ENCODE data around the gene TMEM45A.
"Not testable (repeated sequence)": the region's sequence is repeated elsewhere in the genome, so short reads cannot be mapped to it uniquely, and the experiment has no call there.

Gene TMEM45A, protein sequence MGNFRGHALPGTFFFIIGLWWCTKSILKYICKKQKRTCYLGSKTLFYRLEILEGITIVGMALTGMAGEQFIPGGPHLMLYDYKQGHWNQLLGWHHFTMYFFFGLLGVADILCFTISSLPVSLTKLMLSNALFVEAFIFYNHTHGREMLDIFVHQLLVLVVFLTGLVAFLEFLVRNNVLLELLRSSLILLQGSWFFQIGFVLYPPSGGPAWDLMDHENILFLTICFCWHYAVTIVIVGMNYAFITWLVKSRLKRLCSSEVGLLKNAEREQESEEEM
- total RNA-seq, result 0 to 0.24 (median 0.03) reads per million in 9 experiments

DNA sequence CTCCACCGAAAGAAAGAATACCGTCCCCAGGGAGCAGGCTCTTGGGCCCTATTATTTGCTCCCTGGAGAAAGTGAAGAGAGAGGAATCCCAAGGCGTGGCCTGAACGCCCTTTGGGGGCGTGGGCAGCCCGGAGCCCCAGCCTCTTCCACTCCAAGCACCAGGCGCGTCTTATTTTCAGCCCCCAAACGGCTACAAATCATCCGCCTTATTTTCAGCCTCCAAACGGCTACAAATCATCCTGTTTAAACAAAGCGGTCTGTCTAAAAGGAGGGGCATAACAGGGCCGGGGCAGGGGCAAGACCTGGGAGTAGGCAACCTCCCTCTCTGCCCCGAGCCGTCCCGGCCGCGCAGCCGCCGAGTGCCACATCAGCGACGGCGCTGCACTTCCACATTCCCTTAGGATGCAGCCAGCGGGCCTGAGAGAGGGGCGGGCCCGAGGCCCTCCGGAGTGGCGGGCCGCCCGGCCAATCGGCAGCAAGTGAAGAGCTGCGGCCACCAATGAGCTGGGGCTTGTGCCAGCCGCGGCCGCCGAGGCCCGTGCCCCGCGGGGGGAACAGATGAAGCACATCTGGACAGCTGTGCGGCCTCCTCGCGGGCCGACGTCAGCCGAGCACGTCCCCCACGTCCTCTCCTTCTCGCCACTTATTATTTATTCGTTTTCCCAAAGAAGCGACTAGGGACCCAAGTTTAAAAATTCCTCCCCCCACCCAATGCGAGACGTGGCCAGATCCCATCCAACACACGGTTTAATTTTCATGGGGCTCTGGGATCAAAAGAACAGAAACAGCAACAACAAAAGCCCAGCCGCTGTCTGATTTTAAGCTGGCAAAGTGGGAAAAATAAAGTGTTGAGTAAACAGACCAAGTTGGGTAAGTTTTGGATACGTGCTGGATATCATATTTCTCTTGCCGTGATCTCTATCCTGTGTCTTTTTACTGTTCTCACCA, at the start of gene TMEM45A:
Gene TMEM45A, plus strand, starts transcription at position 561 of the 948 bp plus-strand sequence. CDS start 62,593 bp downstream, outside the sequence.
- ATAC-seq (replicated peaks), result peak; percentile 97
- Mint-ChIP-seq H3K27me3 (peaks cover 9 to 20% of the 10 kb centered on the region in 2 donors), H3K36me3 (ENCODE audit: insufficient read depth) (no peaks in the 10 kb centered on the region), H3K27ac (peak within 1 kb of the TSS; percentile 58 to 72), H3K9me3 (no peaks in the 10 kb centered on the region), H3K4me3 (peak within 1 kb of the TSS; percentile 78 to 84), H3K4me1 (ENCODE audit: low read depth in 2 of 2) (peaks cover 0 to 9% of the 10 kb centered on the region in 2 donors)
- DNase-seq, result peak; percentile 59 to 77 (median 73)

DNA sequence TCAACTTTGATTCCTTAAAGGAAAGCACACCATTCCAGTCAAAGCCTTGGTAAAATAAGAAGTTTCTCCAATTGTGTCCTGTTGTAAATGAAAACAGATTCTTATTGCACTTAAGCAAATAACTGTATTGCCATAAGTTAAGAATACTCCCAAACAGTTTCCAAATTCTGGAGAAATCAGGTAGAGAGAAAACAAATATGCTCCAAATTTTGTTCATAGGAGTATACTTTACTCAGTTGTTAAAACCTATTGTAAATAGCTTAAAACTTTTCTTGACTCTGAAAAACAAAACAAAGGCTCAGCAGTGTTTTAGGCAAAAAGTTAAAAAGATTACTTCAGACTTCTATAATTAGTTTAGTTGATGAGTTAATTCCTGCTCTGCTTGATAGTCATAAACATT, 48.7 kb upstream of the TMEM45A start:
- H3K4me1 Mint-ChIP-seq (ENCODE audit: low read depth in 2 of 2), result peaks cover 0 to 7% of the 10 kb centered on the region in 2 donors
- ATAC-seq (replicated peaks) (no peak), DNase-seq (no peak)
- no peaks in the 10 kb centered on the region for H3K36me3 Mint-ChIP-seq (ENCODE audit: insufficient read depth)
- H3K4me3 Mint-ChIP-seq, result no peak overlapping the region
- no peaks in the 10 kb centered on the region for H3K27me3 Mint-ChIP-seq
- H3K9me3 Mint-ChIP-seq, result no peaks in the 10 kb centered on the region
- no peak overlapping the region for H3K27ac Mint-ChIP-seq

DNA sequence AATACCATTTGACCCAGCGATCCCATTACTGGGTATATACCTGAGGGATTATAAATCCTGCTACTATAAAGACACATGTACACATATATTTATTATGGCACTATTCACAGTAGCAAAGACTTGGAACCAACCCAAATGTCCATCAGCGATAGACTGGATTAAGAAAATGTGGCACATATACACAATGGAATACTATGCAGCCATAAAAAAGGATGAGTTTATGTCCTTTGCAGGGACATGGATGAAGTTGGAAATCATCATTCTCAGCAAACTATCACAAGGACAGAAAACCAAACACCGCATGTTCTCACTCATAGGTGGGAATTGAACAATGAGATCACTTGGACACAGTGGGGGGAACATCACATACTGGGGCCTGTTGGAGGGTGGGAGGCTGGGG, 45.4 kb upstream of the TMEM45A start:
- not testable (repeated sequence) for H3K4me3 Mint-ChIP-seq; H3K27me3 Mint-ChIP-seq; ATAC-seq (replicated peaks); DNase-seq; H3K9me3 Mint-ChIP-seq; H3K4me1 Mint-ChIP-seq (ENCODE audit: low read depth in 2 of 2); H3K27ac Mint-ChIP-seq; H3K36me3 Mint-ChIP-seq (ENCODE audit: insufficient read depth)

DNA sequence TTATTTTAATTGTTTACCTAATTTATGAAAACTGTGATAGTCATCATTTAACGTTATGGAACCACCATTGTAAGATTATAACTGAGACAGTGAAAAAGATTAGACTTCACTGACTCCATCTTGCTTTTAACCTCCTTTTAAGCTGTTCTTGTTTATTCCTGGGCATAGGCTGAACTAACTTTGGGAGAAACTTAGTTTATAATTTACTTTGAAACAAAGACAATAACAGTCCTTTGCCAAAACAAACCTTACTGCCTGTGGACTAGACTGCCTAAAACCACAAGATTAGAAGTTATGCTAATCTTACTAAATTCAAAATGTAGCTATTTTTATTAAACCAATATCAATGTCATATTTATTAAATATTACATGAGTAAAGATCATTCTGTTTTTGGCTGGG, 44.3 kb upstream of the TMEM45A start:
- Mint-ChIP-seq H3K9me3 (no peaks in the 10 kb centered on the region), H3K4me3 (no peak overlapping the region), H3K36me3 (ENCODE audit: insufficient read depth) (no peaks in the 10 kb centered on the region), H3K27me3 (no peaks in the 10 kb centered on the region), H3K27ac (no peak overlapping the region), H3K4me1 (ENCODE audit: low read depth in 2 of 2) (no peaks in the 10 kb centered on the region)
- DNase-seq (no peak), ATAC-seq (replicated peaks) (no peak)

DNA sequence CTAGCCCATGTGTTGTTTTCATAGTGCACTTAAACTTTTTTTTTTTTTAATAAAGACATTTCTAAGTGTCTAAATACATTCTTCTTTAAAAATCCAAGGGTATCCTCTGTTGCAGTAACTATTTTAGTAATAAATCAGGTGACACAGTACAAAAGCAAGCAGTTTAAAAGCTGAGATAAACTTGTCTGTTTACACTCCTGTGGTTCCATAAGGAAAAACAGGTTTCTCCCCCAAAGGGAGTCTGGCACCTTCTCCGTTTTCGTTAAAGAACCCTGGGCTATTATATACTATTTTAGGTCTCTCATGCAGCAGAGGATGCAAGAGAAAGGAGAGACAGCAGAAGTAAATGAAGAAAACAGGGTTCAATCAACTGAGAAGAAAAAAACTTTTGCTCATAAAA, 43.2 kb upstream of the TMEM45A start:
- H3K27me3 Mint-ChIP-seq, result no peaks in the 10 kb centered on the region
- H3K36me3 Mint-ChIP-seq (ENCODE audit: insufficient read depth), result no peaks in the 10 kb centered on the region
- H3K4me3 Mint-ChIP-seq, result no peak overlapping the region
- no peaks in the 10 kb centered on the region for H3K4me1 Mint-ChIP-seq (ENCODE audit: low read depth in 2 of 2)
- no peaks in the 10 kb centered on the region for H3K9me3 Mint-ChIP-seq
- DNase-seq, result no peak
- no peak overlapping the region for H3K27ac Mint-ChIP-seq
- ATAC-seq (replicated peaks), result no peak

DNA sequence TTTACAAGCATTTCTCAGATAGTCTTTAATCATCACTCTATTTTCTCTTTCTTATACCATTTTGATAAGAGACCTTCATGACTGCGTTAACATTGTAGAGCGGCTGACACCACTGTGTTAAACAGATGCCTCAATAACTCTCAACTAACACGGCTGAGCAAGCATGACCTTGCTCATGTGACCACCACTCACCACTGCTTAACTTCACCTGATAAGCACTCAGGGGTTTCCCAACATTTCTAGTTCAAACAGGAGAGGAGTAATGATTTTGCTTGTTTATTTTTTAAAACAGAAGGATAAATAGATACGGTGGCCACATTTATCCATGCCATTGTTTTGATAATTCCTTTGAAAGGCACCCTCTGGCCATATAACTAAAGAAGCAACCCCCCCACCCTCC, 37.7 kb upstream of the TMEM45A start:
- Mint-ChIP-seq H3K27ac (no peak overlapping the region), H3K27me3 (no peaks in the 10 kb centered on the region), H3K36me3 (ENCODE audit: insufficient read depth) (no peaks in the 10 kb centered on the region), H3K4me3 (no peak overlapping the region), H3K4me1 (ENCODE audit: low read depth in 2 of 2) (no peaks in the 10 kb centered on the region), H3K9me3 (no peaks in the 10 kb centered on the region)
- no peak for ATAC-seq (replicated peaks)
- no peak for DNase-seq

DNA sequence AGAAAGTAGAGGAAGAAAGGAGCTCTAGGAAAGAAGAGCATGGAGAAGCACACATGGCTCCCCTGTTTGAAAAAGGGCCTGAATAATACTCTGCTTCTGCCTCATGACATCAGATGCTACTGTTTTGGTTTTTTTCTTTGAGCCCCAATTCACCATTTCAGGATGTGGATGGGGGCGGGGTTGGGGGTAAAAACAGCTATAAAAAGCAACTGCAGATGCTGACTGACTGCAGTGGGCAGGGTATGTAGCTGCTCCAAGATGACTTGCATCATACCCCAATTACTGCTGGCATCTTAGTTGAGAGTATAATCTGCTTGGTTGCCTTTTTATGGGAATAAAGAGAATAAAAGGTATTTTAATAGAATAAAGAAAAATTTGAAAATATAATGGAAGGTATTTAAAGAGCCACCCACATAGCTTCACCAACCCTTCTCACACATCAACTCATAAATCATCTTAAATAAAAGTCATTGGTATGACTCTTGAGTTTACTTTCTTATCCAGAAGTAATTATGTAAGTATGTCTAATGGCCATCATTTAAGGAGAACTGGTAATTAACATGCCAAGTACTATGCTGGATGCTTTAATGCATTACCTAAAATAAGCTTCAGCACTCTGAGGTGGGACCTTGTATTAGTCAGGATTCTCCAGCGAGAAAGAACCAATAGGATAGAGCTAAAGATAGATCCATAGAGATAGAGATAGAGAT, 36.4 kb upstream of the TMEM45A start:
- ATAC-seq (replicated peaks) (no peak), DNase-seq (no peak)
- no peaks in the 10 kb centered on the region for H3K27me3 Mint-ChIP-seq
- H3K9me3 Mint-ChIP-seq, result no peaks in the 10 kb centered on the region
- H3K4me1 Mint-ChIP-seq (ENCODE audit: low read depth in 2 of 2), result no peaks in the 10 kb centered on the region
- no peak overlapping the region for H3K4me3 Mint-ChIP-seq
- H3K27ac Mint-ChIP-seq, result no peak overlapping the region
- no peaks in the 10 kb centered on the region for H3K36me3 Mint-ChIP-seq (ENCODE audit: insufficient read depth)

DNA sequence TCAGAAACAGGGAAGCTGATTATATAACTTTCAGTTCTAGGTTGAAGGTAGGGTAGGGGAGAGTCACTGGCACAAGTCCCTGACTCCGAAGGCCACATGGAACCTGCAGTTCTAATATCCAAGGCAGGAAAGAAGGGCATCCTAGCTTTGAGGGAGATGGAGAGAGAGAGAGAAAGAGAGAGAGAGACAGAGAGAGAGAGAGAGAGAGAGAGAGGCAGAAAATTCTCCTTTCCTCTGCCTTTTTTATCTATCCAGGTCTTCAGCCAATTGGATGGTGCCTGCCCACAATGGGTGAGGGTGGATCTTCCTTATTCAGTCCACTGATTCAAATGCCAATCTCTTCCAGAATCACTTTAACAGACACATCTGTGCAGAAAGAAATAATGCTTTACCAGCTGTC, 35.7 kb upstream of the TMEM45A start:
- Mint-ChIP-seq H3K36me3 (ENCODE audit: insufficient read depth) (no peaks in the 10 kb centered on the region), H3K9me3 (no peaks in the 10 kb centered on the region), H3K27me3 (no peaks in the 10 kb centered on the region), H3K27ac (no peak overlapping the region), H3K4me1 (ENCODE audit: low read depth in 2 of 2) (no peaks in the 10 kb centered on the region), H3K4me3 (no peak overlapping the region)
- no peak for DNase-seq
- no peak for ATAC-seq (replicated peaks)

DNA sequence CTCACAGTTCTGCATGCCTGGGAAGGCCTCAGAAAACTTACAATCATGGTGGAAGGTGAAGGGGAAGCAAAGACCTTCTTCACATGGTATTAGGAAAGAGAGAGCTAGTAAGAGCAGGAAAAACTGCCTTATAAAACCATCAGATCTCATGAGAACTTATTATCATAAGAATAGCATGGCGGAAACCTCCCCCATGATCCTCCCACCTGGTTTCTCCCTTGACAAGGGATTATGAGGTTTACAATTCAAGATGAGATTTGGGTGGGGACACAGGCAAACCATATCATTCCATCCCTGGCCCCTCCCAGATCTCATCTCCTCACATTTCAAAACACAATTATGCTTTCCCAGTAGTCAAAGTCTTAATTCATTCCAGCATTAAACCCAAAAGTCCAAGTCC, 34.6 kb upstream of the TMEM45A start:
- H3K4me1 Mint-ChIP-seq (ENCODE audit: low read depth in 2 of 2), result no peaks in the 10 kb centered on the region
- H3K27me3 Mint-ChIP-seq, result no peaks in the 10 kb centered on the region
- no peak overlapping the region for H3K27ac Mint-ChIP-seq
- no peaks in the 10 kb centered on the region for H3K36me3 Mint-ChIP-seq (ENCODE audit: insufficient read depth)
- DNase-seq (no peak), ATAC-seq (replicated peaks) (no peak)
- no peak overlapping the region for H3K4me3 Mint-ChIP-seq
- no peaks in the 10 kb centered on the region for H3K9me3 Mint-ChIP-seq

DNA sequence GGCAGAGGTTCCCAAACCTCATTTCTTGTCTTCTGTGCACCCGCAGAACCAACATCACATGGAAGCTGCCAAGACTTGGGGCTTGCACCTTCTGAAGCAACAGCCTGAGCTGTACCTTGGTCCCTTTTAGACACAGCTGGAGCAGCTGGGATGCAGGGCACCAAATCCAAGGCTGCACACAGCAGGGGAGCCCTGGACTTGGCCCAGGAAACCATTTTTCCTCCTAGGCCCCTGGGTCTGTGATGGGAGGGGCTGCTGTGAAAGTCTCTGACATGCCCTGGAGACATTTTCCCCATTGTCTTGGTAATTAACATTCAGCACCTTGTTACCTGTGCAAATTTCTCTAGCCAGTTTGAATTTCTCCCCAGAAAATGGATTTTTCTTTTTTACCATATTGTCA, 33.6 kb upstream of the TMEM45A start:
- Mint-ChIP-seq H3K4me3 (no peak overlapping the region), H3K4me1 (ENCODE audit: low read depth in 2 of 2) (no peaks in the 10 kb centered on the region), H3K27ac (no peak overlapping the region), H3K36me3 (ENCODE audit: insufficient read depth) (no peaks in the 10 kb centered on the region), H3K27me3 (no peaks in the 10 kb centered on the region), H3K9me3 (no peaks in the 10 kb centered on the region)
- DNase-seq (no peak), ATAC-seq (replicated peaks) (no peak)

DNA sequence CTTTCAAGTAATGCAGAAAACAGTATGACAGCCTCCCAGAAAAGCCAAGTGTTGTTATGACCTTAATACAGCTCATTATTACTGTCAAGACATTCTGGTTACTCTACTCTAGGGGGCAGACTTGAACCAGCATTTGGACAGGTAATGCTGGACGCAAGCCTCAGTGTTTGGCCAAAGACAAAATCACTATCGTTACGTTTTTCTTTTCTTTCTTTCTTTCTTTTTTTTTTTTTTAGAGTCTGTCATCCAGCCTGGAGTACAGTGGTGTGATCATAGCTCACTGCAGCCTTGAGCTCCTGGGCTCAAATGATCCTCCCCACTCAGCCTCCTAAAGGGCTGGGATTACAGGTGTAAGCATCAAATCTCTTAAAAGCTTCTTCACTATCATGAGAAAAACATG, 29.4 kb upstream of the TMEM45A start:
- Mint-ChIP-seq H3K4me1 (ENCODE audit: low read depth in 2 of 2) (peaks cover 8 to 12% of the 10 kb centered on the region in 2 donors), H3K4me3 (no peak overlapping the region), H3K36me3 (ENCODE audit: insufficient read depth) (no peaks in the 10 kb centered on the region), H3K27me3 (no peaks in the 10 kb centered on the region), H3K9me3 (no peaks in the 10 kb centered on the region), H3K27ac (no peak overlapping the region)
- DNase-seq (no peak), ATAC-seq (replicated peaks) (peak; percentile 54)

DNA sequence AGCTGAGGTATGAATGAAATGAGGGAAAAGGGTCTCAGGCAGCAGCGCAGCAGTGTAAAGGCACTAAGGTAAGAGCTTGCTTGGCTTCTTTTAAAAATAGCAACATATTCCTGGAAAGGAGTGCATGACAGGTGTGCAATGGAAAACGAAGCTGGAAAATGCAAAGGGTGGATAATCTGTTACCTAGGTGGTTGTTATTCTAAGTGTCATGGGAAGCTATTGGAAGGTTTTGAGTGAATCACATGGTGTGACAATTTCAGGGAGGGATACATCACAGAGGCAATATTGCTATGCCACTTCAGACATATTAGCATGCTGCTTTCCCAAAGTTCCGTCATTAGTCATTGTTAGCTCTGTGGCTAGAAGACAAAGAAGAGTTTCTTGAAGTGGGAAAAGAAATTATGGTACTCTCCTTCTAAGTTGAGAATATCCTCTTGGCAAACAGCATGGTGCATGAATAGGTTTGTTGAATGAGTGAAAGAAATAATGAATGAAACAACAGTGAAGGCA, 28.7 kb upstream of the TMEM45A start:
- no peaks in the 10 kb centered on the region for H3K27me3 Mint-ChIP-seq
- no peak overlapping the region for H3K27ac Mint-ChIP-seq
- no peaks in the 10 kb centered on the region for H3K36me3 Mint-ChIP-seq (ENCODE audit: insufficient read depth)

More for the DNA sequence above, 28.7 kb upstream of the TMEM45A start:
- peaks cover 8 to 12% of the 10 kb centered on the region in 2 donors for H3K4me1 Mint-ChIP-seq (ENCODE audit: low read depth in 2 of 2)
- DNase-seq (no peak), ATAC-seq (replicated peaks) (no peak)
- no peaks in the 10 kb centered on the region for H3K9me3 Mint-ChIP-seq
- H3K4me3 Mint-ChIP-seq, result no peak overlapping the region

Measured in effector memory CD8-positive, alpha-beta T cell (primary cell).